BLaER1 treated with 17β-estradiol and CSF1 and Interleukin-3, amounts not matched to agents 10 nM and 100 nM (cell line): ENCODE measurements around the gene KRTAP19-2.
"Not testable (repeated sequence)": the region's sequence is repeated elsewhere in the genome, so short reads cannot be mapped to it uniquely, and the experiment has no call there.

Source experiments
- H3K27ac ChIP-seq, 11 experiments: shearing (Covaris generic); formaldehyde crosslinking; 2 replicates each; pipeline ENCODE4 v1.8.1; 2022
- H3K27me3 ChIP-seq, 11 experiments: shearing (Covaris generic); formaldehyde crosslinking; 2 replicates each; pipeline ENCODE4 v1.8.1; 2022
- H3K36me3 ChIP-seq, 11 experiments: shearing (Covaris generic); formaldehyde crosslinking; 2 replicates each; pipeline ENCODE4 v1.8.1; 2022
- H3K4me1 ChIP-seq, 10 experiments: shearing (Covaris generic); formaldehyde crosslinking; 2 replicates each; pipeline ENCODE4 v1.8.1; 2022
- H3K4me2 ChIP-seq, 11 experiments: shearing (Covaris generic); formaldehyde crosslinking; 2 replicates each; pipeline ENCODE4 v1.8.1; 2022
- H3K4me3 ChIP-seq, 10 experiments: shearing (Covaris generic); formaldehyde crosslinking; 2 replicates each; pipeline ENCODE4 v1.8.1; 2022
- H3K9ac ChIP-seq, 11 experiments: shearing (Covaris generic); formaldehyde crosslinking; 2 replicates each; pipeline ENCODE4 v1.8.1; 2022
- H3K9me3 ChIP-seq, 11 experiments: shearing (Covaris generic); formaldehyde crosslinking; replicated peaks in 1 of 11; 2 replicates each; pipeline ENCODE4 v1.8.1; 2022
- H4K20me1 ChIP-seq, 11 experiments: shearing (Covaris generic); formaldehyde crosslinking; 2 replicates each; pipeline ENCODE4 v1.8.1; 2022
- Cebpa-rat ChIP-seq, 11 experiments: shearing (Covaris generic); IDR thresholded peaks; 2 replicates each; pipeline ENCODE4 v1.8.1; 2022

Gene KRTAP19-2

GRCh38 chr21:30487336-30487735 lies at the start of gene KRTAP19-2:
Gene KRTAP19-2, minus strand, starts transcription at chr21:30487436. Its CDS starts 88 bp downstream, at chr21:30487348.
- no peaks in the 10 kb centered on the region for H3K4me1 ChIP-seq
- no peak within 1 kb of the TSS for H3K9ac ChIP-seq
- TF ChIP-seq Cebpa-rat (IDR thresholded peaks at IDR 0.05), result no peak
- H3K27me3 ChIP-seq, result no peaks in the 10 kb centered on the region
- H4K20me1 ChIP-seq, result no peaks in the 10 kb centered on the region
- peaks cover 22 to 32% (median 27%) of the 10 kb centered on the region in 11 experiments for H3K9me3 ChIP-seq
- no peak within 1 kb of the TSS for H3K4me2 ChIP-seq
- H3K4me3 ChIP-seq, result no peak within 1 kb of the TSS
- H3K27ac ChIP-seq, result no peak within 1 kb of the TSS
- no peaks in the 10 kb centered on the region for H3K36me3 ChIP-seq

GRCh38 chr21:30518876-30519275 lies 31.6 kb upstream of the KRTAP19-2 start:
- peaks cover 0 to 6% (median 4%) of the 10 kb centered on the region in 11 experiments; a peak in 9 of 22 replicates for H3K9me3 ChIP-seq
- no peak overlapping the region for H3K4me3 ChIP-seq
- H3K27me3 ChIP-seq, result no peaks in the 10 kb centered on the region
- no peak overlapping the region for H3K4me2 ChIP-seq
- H3K36me3 ChIP-seq, result no peaks in the 10 kb centered on the region
- no peaks in the 10 kb centered on the region for H4K20me1 ChIP-seq
- no peak for TF ChIP-seq Cebpa-rat (IDR thresholded peaks at IDR 0.05)
- H3K4me1 ChIP-seq, result no peaks in the 10 kb centered on the region
- H3K27ac ChIP-seq, result no peak overlapping the region
- H3K9ac ChIP-seq, result no peak overlapping the region

GRCh38 chr21:30515681-30516080 lies 28.4 kb upstream of the KRTAP19-2 start:
- Histone ChIP-seq H3K9ac (no peak overlapping the region), H3K4me1 (no peaks in the 10 kb centered on the region), H3K27ac (no peak overlapping the region), H3K4me2 (no peak overlapping the region), H3K27me3 (no peaks in the 10 kb centered on the region), H3K9me3 (no peaks in the 10 kb centered on the region; a peak in 1 of 22 replicates), H4K20me1 (no peaks in the 10 kb centered on the region), H3K4me3 (no peak overlapping the region), H3K36me3 (no peaks in the 10 kb centered on the region)
- TF ChIP-seq Cebpa-rat (IDR thresholded peaks at IDR 0.05), result no peak

- not testable (repeated sequence) for H3K36me3 ChIP-seq, H3K9me3 ChIP-seq, H3K4me3 ChIP-seq, H3K9ac ChIP-seq, H4K20me1 ChIP-seq, H3K4me2 ChIP-seq, H3K4me1 ChIP-seq, H3K27ac ChIP-seq, H3K27me3 ChIP-seq
These were observed 18.5 kb upstream of the KRTAP19-2 start for GRCh38 chr21:30505621-30506205.

- Histone ChIP-seq H3K27ac (no peak within 1 kb of the TSS), H3K4me2 (no peak within 1 kb of the TSS), H4K20me1 (no peaks in the 10 kb centered on the region), H3K4me3 (no peak within 1 kb of the TSS), H3K9ac (no peak within 1 kb of the TSS), H3K9me3 (no peaks in the 10 kb centered on the region), H3K27me3 (no peaks in the 10 kb centered on the region), H3K36me3 (no peaks in the 10 kb centered on the region), H3K4me1 (no peaks in the 10 kb centered on the region)
- no peak for TF ChIP-seq Cebpa-rat (IDR thresholded peaks at IDR 0.05)
These were observed 14.8 kb upstream of the KRTAP19-2 start, which contains the start of gene KRTAP19-5 for GRCh38 chr21:30502041-30502440. Gene KRTAP19-5, minus strand, starts transcription at chr21:30502141. Its CDS starts 51 bp downstream, at chr21:30502090.

GRCh38 chr21:30497065-30497464 lies 9.8 kb upstream of the KRTAP19-2 start, which contains the start of gene KRTAP19-4:
Gene KRTAP19-4, minus strand, starts transcription at chr21:30497165. Its CDS starts 55 bp downstream, at chr21:30497110.
- H3K27me3 ChIP-seq, result no peaks in the 10 kb centered on the region
- no peaks in the 10 kb centered on the region for H3K4me1 ChIP-seq
- no peaks in the 10 kb centered on the region for H3K36me3 ChIP-seq
- no peak within 1 kb of the TSS for H3K4me3 ChIP-seq
- H4K20me1 ChIP-seq, result no peaks in the 10 kb centered on the region
- H3K9me3 ChIP-seq, result no peaks in the 10 kb centered on the region
- H3K27ac ChIP-seq, result no peak within 1 kb of the TSS
- no peak within 1 kb of the TSS for H3K9ac ChIP-seq
- H3K4me2 ChIP-seq, result no peak within 1 kb of the TSS
- TF ChIP-seq Cebpa-rat (IDR thresholded peaks at IDR 0.05), result no peak

GRCh38 chr21:30491963-30492428 lies 4.8 kb upstream of the KRTAP19-2 start, which contains the start of gene KRTAP19-3:
Gene KRTAP19-3, minus strand, starts transcription at chr21:30492013. Its CDS starts 56 bp downstream, at chr21:30491957.
- no peak within 1 kb of the TSS for H3K4me2 ChIP-seq
- TF ChIP-seq Cebpa-rat (IDR thresholded peaks at IDR 0.05), result no peak

GRCh38 chr21:30486180-30486579 lies 1.1 kb downstream of the KRTAP19-2 start:
- H3K4me2 ChIP-seq, result no peak overlapping the region

More at GRCh38 chr21:30491963-30492428, 4.8 kb upstream of the KRTAP19-2 start, which contains the start of gene KRTAP19-3:
- Histone ChIP-seq H3K27me3 (no peaks in the 10 kb centered on the region), H3K36me3 (no peaks in the 10 kb centered on the region), H3K9ac (no peak within 1 kb of the TSS), H3K27ac (no peak within 1 kb of the TSS), H3K4me3 (no peak within 1 kb of the TSS), H3K4me1 (no peaks in the 10 kb centered on the region), H3K9me3 (peaks cover 3 to 12% (median 7%) of the 10 kb centered on the region in 11 experiments; a peak in 21 of 22 replicates), H4K20me1 (no peaks in the 10 kb centered on the region)

GRCh38 chr21:30482130-30482529 lies 5.1 kb downstream of the KRTAP19-2 start:
- Histone ChIP-seq H3K4me1 (no peaks in the 10 kb centered on the region), H3K9me3 (peaks cover 20 to 24% (median 21%) of the 10 kb centered on the region in 11 experiments), H3K4me3 (no peak overlapping the region), H3K9ac (no peak overlapping the region), H4K20me1 (no peaks in the 10 kb centered on the region), H3K27me3 (no peaks in the 10 kb centered on the region), H3K4me2 (no peak overlapping the region), H3K27ac (no peak overlapping the region), H3K36me3 (no peaks in the 10 kb centered on the region)
- no peak for TF ChIP-seq Cebpa-rat (IDR thresholded peaks at IDR 0.05)

More at GRCh38 chr21:30486180-30486579, 1.1 kb downstream of the KRTAP19-2 start:
- no peaks in the 10 kb centered on the region for H3K27me3 ChIP-seq
- H3K4me3 ChIP-seq, result no peak overlapping the region
- H3K9me3 ChIP-seq, result peaks cover 22 to 32% (median 27%) of the 10 kb centered on the region in 11 experiments
- no peaks in the 10 kb centered on the region for H3K4me1 ChIP-seq
- H3K36me3 ChIP-seq, result no peaks in the 10 kb centered on the region
- TF ChIP-seq Cebpa-rat (IDR thresholded peaks at IDR 0.05), result no peak
- no peak overlapping the region for H3K9ac ChIP-seq
- no peaks in the 10 kb centered on the region for H4K20me1 ChIP-seq
- no peak overlapping the region for H3K27ac ChIP-seq

GRCh38 chr21:30480145-30480544 lies 7.1 kb downstream of the KRTAP19-2 start, which contains the start of gene KRTAP19-1:
Gene KRTAP19-1, minus strand, starts transcription at chr21:30480367. Its CDS starts 50 bp downstream, at chr21:30480317.
- Histone ChIP-seq H3K36me3 (no peaks in the 10 kb centered on the region), H3K4me1 (no peaks in the 10 kb centered on the region), H3K27me3 (no peaks in the 10 kb centered on the region), H3K4me2 (no peak within 1 kb of the TSS), H4K20me1 (no peaks in the 10 kb centered on the region), H3K27ac (no peak within 1 kb of the TSS), H3K9me3 (peaks cover under 1 to 4% (median 2%) of the 10 kb centered on the region in 11 experiments; a peak in 15 of 22 replicates), H3K9ac (no peak within 1 kb of the TSS), H3K4me3 (no peak within 1 kb of the TSS)
- no peak for TF ChIP-seq Cebpa-rat (IDR thresholded peaks at IDR 0.05)
